Kidney (tissue), 14 donors: Measurements from ENCODE around the gene ARL15. TPM values are rescaled to one million over a fixed set of nuclear protein-coding genes. Genes with fewer than 3 reads are reported as not detected.
"Not testable (repeated sequence)": the region's sequence is repeated elsewhere in the genome, so short reads cannot be mapped to it uniquely, and the experiment has no call there.

ENCODE experiments used
- DNase-seq, 5 donors: peaks; one replicate each; pipeline ENCODE4 v3.0.0-alpha.2; 2013 to 2020
- FAIRE-seq: peaks from 2 replicates; lab custom pipeline; 2012; peaks lifted over from hg19 to GRCh38; lab: Jason Lieb, UNC
- H3K27ac ChIP-seq, 2 donors: one replicate each; pipeline ENCODE4 v1.7.0; 2013; ENCODE audit warnings: low read depth in 2 of 2, low read length in 2 of 2, inconsistent platforms in 1 of 2
- H3K27me3 ChIP-seq: one replicate; pipeline ENCODE4 v1.7.1; 2013; ENCODE audit warnings: low read length, inconsistent platforms; ENCODE audit not compliant: control insufficient read depth, insufficient read depth
- H3K36me3 ChIP-seq, 3 donors: one replicate each; pipeline versions ENCODE4 v1.7.0 to v1.7.1; 2013; ENCODE audit warnings: low read length in 3 of 3, control low read depth in 1 of 3, inconsistent platforms in 1 of 3; ENCODE audit not compliant: insufficient read depth in 3 of 3, control insufficient read depth in 2 of 3
- H3K4me1 ChIP-seq, 3 donors: one replicate each; pipeline versions ENCODE4 v1.7.0 to v1.7.1; 2013; ENCODE audit warnings: low read length in 3 of 3, inconsistent platforms in 1 of 3, low read depth in 1 of 3; ENCODE audit not compliant: control insufficient read depth in 2 of 3, insufficient read depth in 2 of 3
- H3K4me3 ChIP-seq, 3 donors: one replicate each; pipeline versions ENCODE4 v1.7.0 to v1.8.1; 2013; ENCODE audit warnings: low read length in 3 of 3, control low read depth in 1 of 3, inconsistent platforms in 1 of 3
- H3K9ac ChIP-seq, 3 donors: one replicate each; pipeline versions ENCODE4 v1.7.0 to v1.7.1; 2013; ENCODE audit warnings: low read length in 3 of 3, control low read depth in 1 of 3, inconsistent platforms in 1 of 3
- H3K9me3 ChIP-seq, 3 donors: one replicate each; pipeline versions ENCODE4 v1.7.0 to v1.7.1; 2013; ENCODE audit warnings: low read length in 3 of 3, control low read depth in 1 of 3, inconsistent platforms in 1 of 3; ENCODE audit not compliant: control insufficient read depth in 2 of 3, insufficient read depth in 1 of 3
- intact Hi-C: fragments of 100-400 bp; cut with DNase I; formaldehyde crosslinking; loops from one replicate; pipeline ENCODE4 v1.11.1; 2022
- microRNA-seq: library from miRNA; unstranded; fragments of <30 nt; microRNA quantifications from one replicate; pipeline ENCODE4 v1.2.0, GENCODE V29; 2020
- polyA plus RNA-seq: library from polyadenylated mRNA; stranded (reverse); fragments of 350-450 nt; fragmentation: Illumina TruSeq; extraction: RNeasy Lipid Tissue Mini Kit (QIAGEN cat#74804); gene quantifications from one replicate; pipeline ENCODE4 v1.2.3, GENCODE V29; 2014; ENCODE audit warnings: low read depth, low replicate concordance; ENCODE audit not compliant: insufficient read depth
- total RNA-seq: library from RNA; stranded (reverse); fragmentation: NEBNext Ultra II Directional; extraction: Animal tissue kit (Norgen Biotek cat#: 25700); gene quantifications from one replicate; pipeline ENCODE4 v1.2.1, GENCODE V29; 2021
- TF ChIP-seq, protein P1 (sequence below): IDR thresholded peaks from 3 replicates; pipeline ENCODE4 v1.5.1; 2012; ENCODE audit warnings: mild to moderate bottlenecking, moderate library complexity, borderline replicate concordance; ENCODE audit not compliant: insufficient read depth; ENCODE audit errors: extremely low read depth
- donor health status: control.
- donor health status: control.
- donor health status: control.
- donor health status: control.
- donor health status: control.
- donor health status: DM: yes; HTN: yes; CAD: no.
- donor health status: Normal renal cell carcinoma (clear cell type).

Gene ARL15
- total and polyA plus RNA-seq, 2 donors from 2014 or later, result 21.1 to 36.6 TPM

DNA sequence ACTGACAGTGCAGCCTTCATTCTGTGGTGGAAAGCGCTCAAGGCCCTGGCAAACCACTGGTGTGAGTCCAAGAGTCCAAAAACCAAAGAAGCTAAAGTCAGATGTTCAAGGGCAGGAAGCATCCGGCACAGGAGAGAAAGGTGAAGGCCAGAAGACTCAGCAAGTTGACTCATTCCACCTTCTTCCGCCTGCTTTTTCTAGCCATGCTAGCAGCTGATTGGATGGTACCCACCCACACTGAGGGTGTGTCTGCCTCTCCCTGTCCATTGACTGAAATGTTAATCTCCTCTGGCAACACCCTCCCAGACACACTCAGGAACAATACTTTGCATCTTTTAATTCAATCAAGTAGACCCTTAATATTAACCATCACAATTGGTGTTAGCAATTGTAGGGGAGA, 453.9 kb downstream of the ARL15 start:
- no peak overlapping the region for H3K4me3 ChIP-seq
- intact Hi-C loops, result no loop called here
- TF ChIP-seq, protein P1, sequence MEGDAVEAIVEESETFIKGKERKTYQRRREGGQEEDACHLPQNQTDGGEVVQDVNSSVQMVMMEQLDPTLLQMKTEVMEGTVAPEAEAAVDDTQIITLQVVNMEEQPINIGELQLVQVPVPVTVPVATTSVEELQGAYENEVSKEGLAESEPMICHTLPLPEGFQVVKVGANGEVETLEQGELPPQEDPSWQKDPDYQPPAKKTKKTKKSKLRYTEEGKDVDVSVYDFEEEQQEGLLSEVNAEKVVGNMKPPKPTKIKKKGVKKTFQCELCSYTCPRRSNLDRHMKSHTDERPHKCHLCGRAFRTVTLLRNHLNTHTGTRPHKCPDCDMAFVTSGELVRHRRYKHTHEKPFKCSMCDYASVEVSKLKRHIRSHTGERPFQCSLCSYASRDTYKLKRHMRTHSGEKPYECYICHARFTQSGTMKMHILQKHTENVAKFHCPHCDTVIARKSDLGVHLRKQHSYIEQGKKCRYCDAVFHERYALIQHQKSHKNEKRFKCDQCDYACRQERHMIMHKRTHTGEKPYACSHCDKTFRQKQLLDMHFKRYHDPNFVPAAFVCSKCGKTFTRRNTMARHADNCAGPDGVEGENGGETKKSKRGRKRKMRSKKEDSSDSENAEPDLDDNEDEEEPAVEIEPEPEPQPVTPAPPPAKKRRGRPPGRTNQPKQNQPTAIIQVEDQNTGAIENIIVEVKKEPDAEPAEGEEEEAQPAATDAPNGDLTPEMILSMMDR, result no peak
- DNase-seq (no peak), FAIRE-seq (no peak)
- no peaks in the 10 kb centered on the region for H3K9me3 ChIP-seq
- no peaks in the 10 kb centered on the region for H3K4me1 ChIP-seq
- H3K36me3 ChIP-seq, result no peaks in the 10 kb centered on the region
- no peak overlapping the region for H3K27ac ChIP-seq
- H3K27me3 ChIP-seq, result no peaks in the 10 kb centered on the region
- H3K9ac ChIP-seq, result no peak overlapping the region

- H3K27me3 ChIP-seq, H3K9ac ChIP-seq, H3K4me3 ChIP-seq, H3K36me3 ChIP-seq, H3K27ac ChIP-seq, H3K9me3 ChIP-seq, DNase-seq, H3K4me1 ChIP-seq, FAIRE-seq, intact Hi-C loops: not testable (repeated sequence)
Measured at GRCh38 chr5:53836851-53837430, 473.4 kb downstream of the ARL15 start.

DNA sequence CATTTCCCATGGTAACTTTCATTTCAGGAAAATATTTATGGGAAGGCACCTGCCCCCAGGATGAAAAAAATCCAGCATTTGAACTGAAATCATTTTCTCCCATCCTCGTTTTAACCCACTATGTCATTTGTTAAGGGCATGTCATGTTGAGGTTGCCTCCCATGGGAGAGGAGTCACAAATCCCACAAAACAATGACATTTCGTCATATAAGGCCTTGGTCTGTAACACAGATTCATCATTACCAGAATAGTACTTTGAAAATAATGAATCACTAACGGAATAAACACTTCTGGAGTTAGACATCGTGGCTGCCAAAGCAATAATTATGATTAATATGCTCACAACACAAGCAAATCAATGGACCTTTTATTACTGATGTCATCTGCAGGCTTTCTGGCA, 475.9 kb downstream of the ARL15 start:
- TF ChIP-seq, protein P1, result no peak
- Histone ChIP-seq H3K9ac (no peak overlapping the region), H3K4me1 (no peaks in the 10 kb centered on the region), H3K9me3 (peaks cover 0 to 7% (median 0%) of the 10 kb centered on the region in 3 donors), H3K27ac (no peak overlapping the region), H3K4me3 (no peak overlapping the region), H3K27me3 (no peaks in the 10 kb centered on the region), H3K36me3 (no peaks in the 10 kb centered on the region)
- FAIRE-seq, result no peak
- intact Hi-C loops, result no loop called here
- no peak for DNase-seq

Small RNAs within 50 kb of the gene (microRNA-seq; reads per million reads assigned to microRNA genes)
- not detected for gene MIR4459
- gene MIR581, result not detected

Other genes with a start within 250 kb of the ARL15 start
- not detected for gene HSPB3, start 145.1 kb upstream of the ARL15 start, total RNA-seq
- gene HSPB3, start 145.1 kb upstream of the ARL15 start, polyA plus RNA-seq, result not detected
- 40.5 TPM for gene SNX18, start 207.2 kb upstream of the ARL15 start, total RNA-seq
- gene SNX18, start 207.2 kb upstream of the ARL15 start, polyA plus RNA-seq, result 10.4 TPM